Muscle of leg (tissue), 16 donors: ENCODE results near the gene JMJD4. TPM values are rescaled to one million over a fixed set of nuclear protein-coding genes. Genes with fewer than 3 reads are reported as not detected.
A peak's percentile ranks its signal among the peaks of the same experiment; 100 is the strongest.

Experiments used
- DNase-seq: peaks from one replicate; pipeline ENCODE4 v3.0.0; 2013
- H3K27ac ChIP-seq: one replicate; pipeline ENCODE4 v1.5.1; 2013; ENCODE audit warnings: mild to moderate bottlenecking, low read length, control low read depth
- H3K27me3 ChIP-seq: one replicate; pipeline ENCODE4 v1.6.1; 2013; ENCODE audit warnings: low read length; ENCODE audit not compliant: control insufficient read depth, insufficient read depth
- H3K36me3 ChIP-seq: one replicate; pipeline ENCODE4 v1.6.1; 2013; ENCODE audit warnings: low read length; ENCODE audit not compliant: control insufficient read depth, insufficient read depth
- H3K4me1 ChIP-seq: one replicate; pipeline ENCODE4 v1.6.1; 2013; ENCODE audit warnings: low read length; ENCODE audit not compliant: control insufficient read depth, insufficient read depth
- H3K4me3 ChIP-seq: one replicate; pipeline ENCODE4 v1.5.1; 2013; ENCODE audit warnings: low read length, control low read depth
- H3K9me3 ChIP-seq: replicated peaks from 2 replicates; pipeline ENCODE4 v1.6.1; 2013; ENCODE audit warnings: low read depth, low read length; ENCODE audit not compliant: control insufficient read depth
- WGBS: methylation state at CpG from one replicate; pipeline ENCODE4 v1.1.5; 2013; ENCODE audit warnings: missing lambda C conversion rate; ENCODE audit not compliant: insufficient coverage; 5-methylcytosine and 5-hydroxymethylcytosine counted together
- long read RNA-seq, 11 donors: transcript quantifications; one replicate each; lab custom pipeline, GENCODE V29; 2026
- polyA plus RNA-seq, 8 donors: library from polyadenylated mRNA; unstranded; fragments of 120-200 nt; gene quantifications; one replicate each; pipeline versions ENCODE4 v1.2.1 to v1.2.3, GENCODE V29; 2013; ENCODE audit warnings: inconsistent platforms in 1 of 8, low replicate concordance in 1 of 8; ENCODE audit not compliant: insufficient read length in 8 of 8, insufficient read depth in 1 of 8
- total RNA-seq: library from RNA; stranded (reverse); fragments of 120-200 nt; gene quantifications from one replicate; pipeline ENCODE4 v1.2.4, GENCODE V29; 2013

Gene JMJD4, protein sequence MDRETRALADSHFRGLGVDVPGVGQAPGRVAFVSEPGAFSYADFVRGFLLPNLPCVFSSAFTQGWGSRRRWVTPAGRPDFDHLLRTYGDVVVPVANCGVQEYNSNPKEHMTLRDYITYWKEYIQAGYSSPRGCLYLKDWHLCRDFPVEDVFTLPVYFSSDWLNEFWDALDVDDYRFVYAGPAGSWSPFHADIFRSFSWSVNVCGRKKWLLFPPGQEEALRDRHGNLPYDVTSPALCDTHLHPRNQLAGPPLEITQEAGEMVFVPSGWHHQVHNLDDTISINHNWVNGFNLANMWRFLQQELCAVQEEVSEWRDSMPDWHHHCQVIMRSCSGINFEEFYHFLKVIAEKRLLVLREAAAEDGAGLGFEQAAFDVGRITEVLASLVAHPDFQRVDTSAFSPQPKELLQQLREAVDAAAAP
- 19.8 TPM for total RNA-seq
- 10 to 100 TPM; 16.2 to 20.6 (median 18.4) TPM for polyA plus RNA-seq
- long read RNA-seq, donor 1, partial matches to known transcripts = 0 of 1 reads
- long read RNA-seq, donor 1, other reads (novel, unspliced or antisense) = 0 of 1 reads
- long read RNA-seq, donor 2, partial matches to known transcripts = 0 of 1 reads
- long read RNA-seq, donor 2, other reads (novel, unspliced or antisense) = 0 of 1 reads
- long read RNA-seq, donor 3, transcript JMJD4-201 (6 exons, 2,595 nt) = major isoform, 5 of 6 reads
- long read RNA-seq, donor 3, partial matches to known transcripts = 0 of 6 reads
- long read RNA-seq, donor 3, other reads (novel, unspliced or antisense) = 0 of 6 reads
- long read RNA-seq, donor 4, partial matches to known transcripts = 0 of 7 reads
- long read RNA-seq, donor 4, other reads (novel, unspliced or antisense) = 0 of 7 reads
- long read RNA-seq, donor 5, transcript JMJD4-201 (6 exons, 2,595 nt) = major isoform, 13 of 16 reads
- long read RNA-seq, donor 5, partial matches to known transcripts = 0 of 16 reads
- long read RNA-seq, donor 5, other reads (novel, unspliced or antisense) = 0 of 16 reads
- long read RNA-seq, donor 6, transcript JMJD4-201 (6 exons, 2,595 nt) = major isoform, 8 of 10 reads
- long read RNA-seq, donor 6, partial matches to known transcripts = 0 of 10 reads
- long read RNA-seq, donor 6, other reads (novel, unspliced or antisense) = 0 of 10 reads
- long read RNA-seq, donor 7, transcript JMJD4-201 (6 exons, 2,595 nt) = major isoform, 6 of 8 reads
- long read RNA-seq, donor 7, partial matches to known transcripts = 0 of 8 reads
- long read RNA-seq, donor 7, other reads (novel, unspliced or antisense) = 0 of 8 reads
- long read RNA-seq, donor 8, partial matches to known transcripts = 0 of 3 reads
- long read RNA-seq, donor 8, other reads (novel, unspliced or antisense) = 0 of 3 reads
- long read RNA-seq, donor 9, transcript JMJD4-201 (6 exons, 2,595 nt) = major isoform, 5 of 6 reads
- long read RNA-seq, donor 9, partial matches to known transcripts = 0 of 6 reads
- long read RNA-seq, donor 9, other reads (novel, unspliced or antisense) = 0 of 6 reads
- long read RNA-seq, donor 10, partial matches to known transcripts = 0 of 1 reads
- long read RNA-seq, donor 10, other reads (novel, unspliced or antisense) = 0 of 1 reads
- long read RNA-seq, donor 11, partial matches to known transcripts = 0 of 2 reads
- long read RNA-seq, donor 11, other reads (novel, unspliced or antisense) = 0 of 2 reads

- WGBS = under 1% methylated on average over 81 of the region's 83 CpGs
- Histone ChIP-seq H3K4me3 (peak within 1 kb of the TSS; percentile 88), H3K27me3 (no peaks in the 10 kb centered on the region), H3K9me3 (no peaks in the 10 kb centered on the region), H3K4me1 (peaks cover 42% of the 10 kb centered on the region), H3K27ac (peak within 1 kb of the TSS; percentile 69), H3K36me3 (peaks cover 39% of the 10 kb centered on the region)
- peak; percentile 96 for DNase-seq
These were observed at the start of gene JMJD4, which contains the start of gene SNAP47 for GRCh38 chr1:227734856-227735538. Gene JMJD4 (minus strand): TSS chr1:227735302. CDS start chr1:227735273, 29 bp downstream. Gene SNAP47 (plus strand): TSS chr1:227735435. CDS start chr1:227747737, 12,302 bp downstream.

DNA sequence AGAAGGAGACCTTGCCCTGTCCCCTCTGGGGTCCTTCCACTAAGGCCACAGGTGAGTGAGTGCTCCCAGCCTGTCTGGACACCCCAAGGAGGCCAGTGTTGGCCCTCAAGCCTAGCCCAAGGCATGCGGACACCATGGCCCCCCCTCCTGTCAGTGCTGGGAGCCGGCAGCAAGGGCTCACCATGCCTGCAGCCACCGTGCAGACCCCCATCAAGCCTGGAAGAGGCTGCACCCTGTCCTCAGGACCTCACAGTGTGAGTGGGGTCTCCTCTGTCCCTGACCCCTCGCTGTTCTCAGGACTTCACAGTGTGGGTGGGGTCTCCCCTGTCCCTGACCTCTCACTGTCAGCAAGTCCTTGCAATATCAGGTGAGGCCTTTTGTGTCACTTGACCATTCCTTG is 47.1 kb upstream of the JMJD4 start:
- H3K9me3 ChIP-seq = no peaks in the 10 kb centered on the region
- no peak overlapping the region for H3K27ac ChIP-seq
- H3K27me3 ChIP-seq = peaks cover 15% of the 10 kb centered on the region
- H3K4me3 ChIP-seq = no peak overlapping the region
- H3K36me3 ChIP-seq = peaks cover 18% of the 10 kb centered on the region
- WGBS = 82% methylated on average over 4 of the region's 4 CpGs
- DNase-seq = no peak
- peaks cover 35% of the 10 kb centered on the region for H3K4me1 ChIP-seq

DNA sequence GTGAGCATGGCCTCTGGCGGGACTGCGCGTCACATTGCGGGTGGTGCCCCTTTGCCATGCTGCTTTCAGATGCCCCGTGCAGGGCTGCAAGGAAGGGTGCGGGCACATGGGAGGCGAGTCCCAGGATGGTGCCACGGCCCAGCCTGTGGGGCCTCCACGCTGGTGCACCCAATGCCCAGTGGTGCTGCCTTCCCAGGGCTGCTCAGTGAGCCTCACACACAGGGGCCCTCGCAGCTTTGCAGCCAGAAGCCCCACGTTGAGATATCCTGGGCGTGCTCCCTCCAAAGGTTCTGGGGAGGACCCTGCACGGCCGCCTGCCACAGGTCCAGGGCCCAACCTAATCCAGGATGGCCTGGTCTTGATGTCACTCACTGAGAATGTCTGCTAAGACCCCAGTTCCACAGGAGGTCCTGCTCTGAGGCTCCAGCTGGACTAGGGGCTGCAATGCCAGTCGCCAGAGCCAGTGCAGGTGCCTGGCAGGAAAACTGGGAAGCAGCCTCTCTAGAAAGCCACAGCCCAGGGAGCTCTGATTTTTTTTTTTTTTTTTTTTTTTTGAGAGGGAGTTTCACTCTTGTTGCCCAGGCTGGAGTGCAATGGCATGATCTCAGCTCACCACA is 46.3 kb upstream of the JMJD4 start:
- H3K4me3 ChIP-seq = no peak overlapping the region
- no peaks in the 10 kb centered on the region for H3K9me3 ChIP-seq
- H3K27ac ChIP-seq = no peak overlapping the region
- peaks cover 33% of the 10 kb centered on the region for H3K4me1 ChIP-seq
- WGBS = 96% methylated on average over 14 of the region's 15 CpGs
- H3K36me3 ChIP-seq = peaks cover 18% of the 10 kb centered on the region
- no peak for DNase-seq
- peaks cover 8% of the 10 kb centered on the region for H3K27me3 ChIP-seq

- 87% methylated on average over 20 of the region's 23 CpGs for WGBS
- H3K9me3 ChIP-seq = no peaks in the 10 kb centered on the region
These were observed 45.3 kb upstream of the JMJD4 start for GRCh38 chr1:227780101-227781044.

GRCh38 chr1:227779685-227780084 is 44.6 kb upstream of the JMJD4 start:
- H3K4me1 ChIP-seq = peaks cover 43% of the 10 kb centered on the region
- no peak for DNase-seq

More at GRCh38 chr1:227780101-227781044, 45.3 kb upstream of the JMJD4 start:
- peaks cover 18% of the 10 kb centered on the region for H3K36me3 ChIP-seq
- H3K27ac ChIP-seq = no peak overlapping the region
- no peak overlapping the region for H3K4me3 ChIP-seq
- no peak for DNase-seq
- no peaks in the 10 kb centered on the region for H3K27me3 ChIP-seq
- H3K4me1 ChIP-seq = peaks cover 36% of the 10 kb centered on the region

DNA sequence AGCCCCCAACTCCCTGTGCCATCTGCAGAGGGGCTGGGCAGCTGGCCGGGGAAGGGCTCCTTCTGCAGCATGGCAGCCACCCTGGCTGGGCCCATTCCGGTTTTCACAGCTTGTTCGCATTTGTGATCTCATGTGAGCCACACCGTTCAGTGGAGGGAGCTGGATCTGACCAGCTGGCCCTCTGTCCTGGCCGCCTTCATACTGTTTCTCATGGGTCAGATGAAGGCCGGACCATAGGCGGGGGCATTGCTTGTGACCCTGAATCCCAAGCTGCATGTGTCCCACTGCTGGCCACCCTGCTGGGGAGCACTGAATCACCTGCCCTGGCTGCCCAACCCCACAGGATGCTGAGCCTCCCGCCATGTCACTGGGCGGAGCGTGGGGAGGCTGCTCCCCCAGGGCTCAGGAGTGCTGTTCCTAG is 43.9 kb upstream of the JMJD4 start:
- DNase-seq = no peak
- H3K9me3 ChIP-seq = no peaks in the 10 kb centered on the region
- WGBS = 81% methylated on average over 10 of the region's 10 CpGs
- peaks cover 18% of the 10 kb centered on the region for H3K36me3 ChIP-seq
- no peak overlapping the region for H3K27ac ChIP-seq
- peaks cover 50% of the 10 kb centered on the region for H3K4me1 ChIP-seq
- no peak overlapping the region for H3K4me3 ChIP-seq
- H3K27me3 ChIP-seq = no peaks in the 10 kb centered on the region

More at GRCh38 chr1:227779685-227780084, 44.6 kb upstream of the JMJD4 start:
- WGBS = 94% methylated on average over 3 of the region's 7 CpGs
- H3K27me3 ChIP-seq = no peaks in the 10 kb centered on the region
- peaks cover 18% of the 10 kb centered on the region for H3K36me3 ChIP-seq
- no peak overlapping the region for H3K4me3 ChIP-seq
- H3K9me3 ChIP-seq = no peaks in the 10 kb centered on the region
- H3K27ac ChIP-seq = no peak overlapping the region

DNA sequence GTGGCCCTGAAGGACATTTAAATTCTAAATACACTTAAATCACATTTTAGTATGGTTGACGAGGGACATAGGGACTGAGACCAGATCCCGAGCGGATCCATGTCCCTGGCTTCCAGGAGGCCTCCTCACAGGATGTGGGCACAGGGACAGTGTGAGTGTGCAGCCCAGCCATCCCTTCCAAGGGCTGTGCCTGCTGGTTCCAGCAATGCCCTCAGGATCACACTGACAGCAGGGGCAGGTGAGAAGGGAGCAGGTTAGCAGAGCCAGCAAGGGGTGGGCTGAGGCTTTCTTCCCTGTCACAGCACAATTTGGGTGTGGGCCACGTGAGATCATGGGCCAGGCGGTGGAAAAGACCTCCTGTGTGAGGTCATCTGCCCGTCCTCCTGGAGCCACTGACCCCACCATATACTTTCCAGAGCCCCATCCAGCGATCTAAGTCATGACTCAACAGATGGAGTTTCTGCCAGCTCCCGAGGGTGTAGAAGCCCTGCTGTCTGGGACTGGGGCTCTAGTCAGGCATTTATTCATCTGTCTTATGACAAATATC is 43.4 kb upstream of the JMJD4 start:
- Histone ChIP-seq H3K4me3 (no peak overlapping the region), H3K27me3 (no peaks in the 10 kb centered on the region), H3K27ac (no peak overlapping the region), H3K36me3 (peaks cover 18% of the 10 kb centered on the region), H3K9me3 (no peaks in the 10 kb centered on the region), H3K4me1 (peaks cover 55% of the 10 kb centered on the region)
- peak; percentile 42 for DNase-seq
- WGBS = 72% methylated on average over 6 of the region's 8 CpGs
